NCI-H1417 (cell line): ENCODE results near the gene IFTAP.

Experiments
- DNase-seq, 3 experiments: peaks; one replicate each; lab custom pipeline; 2025; lab: John Stamatoyannopoulos, UW

IFTAP gene

DNA sequence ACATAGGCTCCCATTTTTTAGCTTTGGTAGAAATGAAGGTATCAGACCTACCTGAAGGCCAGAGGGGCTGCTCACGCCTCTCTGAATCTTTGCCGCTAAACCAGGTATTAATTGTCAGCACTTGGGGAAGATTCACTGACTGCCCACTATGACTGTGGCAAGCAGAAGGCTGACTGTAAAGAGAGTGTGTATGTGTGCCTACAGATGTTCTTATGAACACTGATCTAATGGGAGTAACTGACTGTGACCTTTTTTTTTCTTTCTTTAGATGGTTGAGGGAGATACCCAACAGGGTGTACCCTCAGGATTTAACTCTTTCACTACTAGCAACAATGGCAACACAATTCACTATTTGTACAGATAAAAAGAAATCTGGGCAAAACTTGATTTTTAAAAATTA is 3.7 kb downstream of the IFTAP start, which contains the start of gene RAG2:
TSS of gene RAG2 (minus strand) at position 186 of the 400 bp plus-strand sequence. CDS start 4,068 bp downstream, outside the sequence.
- no peak for DNase-seq

GRCh38 chr11:36600180-36600579 is 5.9 kb downstream of the IFTAP start:
- no peak for DNase-seq

DNA sequence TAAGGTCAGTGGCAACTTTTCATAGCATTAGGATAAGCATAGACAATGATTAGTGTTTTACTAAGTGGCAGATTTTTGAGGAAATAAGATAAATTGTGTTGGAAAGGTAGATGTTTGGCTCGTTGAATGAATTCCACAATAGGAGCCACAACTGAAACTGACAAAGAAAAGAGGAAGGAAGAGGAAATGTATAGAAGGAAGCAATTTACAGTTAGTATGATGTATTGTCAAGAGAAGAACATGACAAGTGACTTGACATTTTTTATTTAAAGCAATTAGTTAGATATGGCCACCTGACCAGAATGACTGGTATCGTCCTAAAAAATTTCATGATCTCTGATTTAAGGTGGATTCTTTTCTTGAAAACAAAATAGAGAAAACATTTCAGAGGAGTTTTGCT is 6.9 kb downstream of the IFTAP start:
- no peak for DNase-seq

- no peak for DNase-seq
Observed at GRCh38 chr11:36602135-36602534, 7.8 kb downstream of the IFTAP start.

GRCh38 chr11:36605221-36606216 is 11.2 kb downstream of the IFTAP start:
- DNase-seq, result peak in 1 of 3 experiments; percentile 8

DNA sequence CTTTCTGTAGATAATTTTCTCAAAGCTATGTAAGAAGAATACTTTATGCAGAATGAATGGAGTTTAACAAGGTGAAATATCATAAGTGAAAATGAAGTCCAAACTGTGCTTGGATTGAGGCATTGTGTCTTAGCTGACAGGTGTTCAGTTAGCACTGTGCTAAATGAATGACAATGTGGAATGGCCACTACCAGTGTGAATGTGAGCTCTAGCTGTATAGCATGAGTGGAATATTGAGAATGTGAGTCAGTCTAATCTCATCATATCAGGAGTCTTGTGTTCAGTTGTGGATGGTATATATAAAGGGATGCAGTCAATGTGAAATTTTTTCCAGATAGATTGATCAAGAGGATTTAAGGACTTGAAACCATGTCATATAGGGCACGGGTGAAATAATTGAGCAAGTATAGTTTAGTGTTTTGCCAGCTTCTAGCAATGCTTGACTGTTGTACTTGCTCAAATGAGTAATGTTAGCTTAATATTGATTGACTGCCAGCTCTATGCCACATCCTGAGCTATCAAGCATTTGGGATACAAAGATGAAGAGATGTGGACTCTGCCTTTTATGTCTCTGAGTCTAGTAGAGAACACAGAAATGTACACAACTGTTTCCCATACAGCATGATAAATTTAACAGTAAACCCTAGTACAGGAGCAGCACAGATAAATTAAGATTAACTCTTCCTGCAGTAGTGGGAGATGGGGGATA is 14.3 kb downstream of the IFTAP start:
- DNase-seq, result no peak

DNA sequence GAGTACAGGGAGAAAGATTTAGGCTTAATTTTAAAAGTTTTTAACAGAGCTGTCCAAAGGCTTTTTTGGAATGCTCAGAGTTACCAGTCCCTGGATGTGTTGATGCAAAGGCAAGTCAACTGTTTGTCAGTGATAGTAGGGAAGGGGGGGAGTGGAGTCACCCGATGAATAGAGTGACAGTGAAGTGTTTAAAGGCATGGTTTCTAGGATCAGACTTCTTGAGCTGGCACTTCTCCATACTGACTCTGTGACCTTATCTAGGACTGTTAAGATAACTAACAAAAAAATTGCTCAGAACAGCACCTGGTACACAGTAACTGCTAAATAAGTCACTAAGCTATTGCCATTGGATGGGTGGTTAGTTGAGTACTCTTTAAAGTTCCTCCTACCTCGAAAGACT is 15.1 kb downstream of the IFTAP start:
- DNase-seq, result no peak

DNA sequence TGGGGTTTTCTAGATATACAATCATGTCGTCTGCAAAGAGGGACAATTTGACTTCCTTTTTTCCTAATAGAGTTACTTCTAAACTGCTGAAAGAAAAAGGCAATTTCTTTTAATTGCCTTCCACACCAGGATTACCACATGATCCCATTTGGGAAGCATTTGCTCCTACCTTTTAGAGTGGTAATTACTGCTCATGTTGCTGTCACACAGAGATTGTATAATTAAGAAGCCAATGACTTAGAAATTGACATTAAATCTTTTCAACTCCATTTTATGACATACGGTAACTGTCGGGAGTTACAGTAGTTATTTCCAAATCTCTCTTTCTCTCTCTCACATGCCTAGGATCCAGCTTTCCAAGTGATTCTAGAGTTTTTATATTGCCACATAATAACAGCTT is 21.5 kb downstream of the IFTAP start:
- DNase-seq, result no peak

DNA sequence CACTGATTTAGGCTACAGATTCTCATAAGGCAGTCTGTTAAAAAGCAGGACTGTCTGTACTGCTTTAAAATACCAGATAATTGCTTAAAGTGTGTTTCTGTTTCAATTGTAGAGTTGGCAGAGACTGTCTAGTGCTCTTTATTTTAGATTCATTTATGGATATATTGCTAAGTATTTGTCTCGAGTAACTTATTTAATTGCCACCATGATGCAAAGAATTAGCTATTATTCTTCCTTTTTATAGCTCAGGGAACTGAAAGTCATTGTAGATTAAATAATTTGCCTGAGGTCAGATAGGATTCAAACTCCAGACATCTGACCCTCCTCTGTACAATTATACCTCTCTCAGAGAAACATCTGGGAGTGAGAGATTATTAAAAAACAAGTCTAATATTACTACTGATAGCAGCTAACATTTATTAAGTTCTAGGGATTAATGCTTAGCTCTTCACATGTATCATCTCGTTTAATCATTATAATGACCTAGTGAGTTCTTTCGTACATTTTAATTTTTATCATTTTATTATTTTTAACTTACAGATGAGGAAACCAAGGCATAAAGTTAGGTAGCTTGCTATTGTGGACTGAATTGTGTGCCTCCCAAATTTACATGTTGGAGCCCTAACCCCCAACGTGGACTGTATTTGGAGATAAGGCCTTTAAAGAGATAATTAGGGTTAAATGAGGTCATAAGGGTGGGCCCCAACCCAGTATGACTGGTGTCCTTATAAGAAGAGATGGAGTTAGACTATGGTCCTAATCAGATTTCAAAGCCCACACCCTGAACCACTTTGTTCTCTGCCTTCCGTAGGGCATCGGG is 23.5 kb downstream of the IFTAP start:
- no peak for DNase-seq

DNA sequence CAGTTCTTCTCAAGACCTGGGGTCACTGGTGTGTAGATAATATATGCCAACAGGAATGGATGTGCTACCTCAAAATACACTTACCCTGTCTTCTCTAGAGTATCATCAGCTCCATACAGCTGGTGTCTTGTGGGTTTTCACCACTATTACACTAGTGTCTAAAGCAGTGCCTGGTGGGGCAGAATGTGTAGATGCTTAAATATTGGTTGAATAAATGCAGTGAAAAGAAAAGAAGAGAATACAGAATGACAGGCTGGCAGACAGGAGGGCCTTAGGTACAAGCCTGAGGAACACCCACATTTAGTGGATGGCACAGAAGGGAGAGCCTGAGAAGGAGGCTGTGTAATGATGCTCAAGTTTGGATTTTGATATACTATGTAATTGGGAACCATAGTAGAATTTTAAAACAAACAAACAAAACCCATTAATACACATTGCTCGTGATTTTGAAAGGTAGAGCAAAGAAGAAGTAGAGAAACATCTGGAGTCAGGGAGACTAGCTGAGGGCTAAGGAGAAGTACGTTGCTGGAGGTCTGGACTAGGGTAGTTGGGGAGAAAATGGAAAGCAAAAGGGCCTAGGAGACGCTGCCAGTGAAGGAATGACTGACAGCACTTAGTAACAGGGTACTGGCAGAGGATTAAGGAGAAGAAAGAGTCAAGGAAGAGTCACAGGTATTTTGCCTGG is 24.2 kb downstream of the IFTAP start:
- DNase-seq, result no peak

DNA sequence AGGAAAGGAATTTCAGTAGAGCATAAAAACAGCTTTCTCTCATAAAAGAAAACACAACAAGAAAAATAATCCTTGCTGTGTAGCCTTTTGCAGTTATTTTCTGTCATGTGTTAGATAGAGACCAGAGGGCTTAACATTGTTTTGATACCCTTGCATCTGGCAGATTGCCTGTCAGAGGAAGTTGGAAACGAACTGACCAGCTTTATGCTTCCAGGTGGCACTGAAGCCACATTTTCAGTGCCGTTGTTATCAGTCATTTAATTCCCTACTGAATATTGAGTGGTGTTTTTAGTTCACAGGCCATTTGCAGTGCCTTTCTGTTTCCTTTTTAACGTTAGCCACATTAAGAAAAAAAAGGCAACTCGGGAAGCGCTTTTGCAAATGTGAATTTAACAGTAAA is 25.2 kb downstream of the IFTAP start:
- DNase-seq, result peak in 1 of 3 experiments; percentile 52

DNA sequence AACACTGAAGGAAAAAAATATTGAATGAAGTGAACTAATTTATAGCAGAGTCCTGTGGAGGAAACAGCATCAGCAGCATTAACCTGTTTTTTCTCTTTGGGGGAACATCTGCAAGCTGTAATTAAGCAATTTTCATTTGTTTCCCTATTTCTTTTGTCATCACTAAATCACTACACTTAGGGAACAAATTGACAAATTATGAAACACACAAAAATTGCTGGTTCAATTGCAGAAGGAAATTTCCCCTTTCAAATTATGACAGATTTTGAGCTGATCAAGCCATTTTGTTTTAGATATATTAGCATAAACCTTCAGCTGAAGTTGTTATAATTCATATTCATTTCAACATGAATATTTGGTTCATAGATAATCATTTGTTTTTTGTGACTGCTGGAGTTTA is 25.9 kb downstream of the IFTAP start:
- peak in 1 of 3 experiments; percentile 52 for DNase-seq

DNA sequence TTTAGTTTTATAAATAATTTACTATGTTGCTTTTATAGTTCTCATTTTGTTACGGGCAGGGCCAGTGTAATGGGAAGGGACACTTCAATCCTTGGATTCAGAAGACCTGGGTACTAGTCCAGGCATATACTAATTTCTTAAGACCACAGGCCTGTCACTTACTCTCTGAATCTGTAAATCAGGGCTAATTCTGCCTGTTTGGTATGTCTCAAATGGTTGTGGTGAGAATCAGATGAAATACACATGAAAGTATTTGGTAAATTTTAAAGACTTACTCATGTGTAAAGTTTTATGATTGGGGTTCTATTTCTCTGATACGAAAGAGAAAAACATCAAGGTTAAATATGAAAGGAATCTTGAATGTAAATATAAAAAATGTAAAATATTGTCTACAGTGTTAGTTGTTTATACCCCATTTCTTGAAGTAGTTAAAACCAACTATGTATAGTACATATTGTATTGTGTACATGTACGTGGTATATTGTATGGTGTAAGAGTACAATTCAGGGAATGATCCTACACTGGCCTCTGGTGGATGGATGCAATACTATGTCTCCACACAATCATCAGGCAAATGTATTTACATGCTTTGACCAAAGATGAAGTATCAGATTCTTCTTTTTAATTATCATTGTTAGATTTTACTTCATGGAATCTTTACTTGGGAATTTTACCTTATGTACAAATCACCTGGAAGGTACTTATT is 28.3 kb downstream of the IFTAP start:
- peak; percentile 8 to 65 (median 19) for DNase-seq

DNA sequence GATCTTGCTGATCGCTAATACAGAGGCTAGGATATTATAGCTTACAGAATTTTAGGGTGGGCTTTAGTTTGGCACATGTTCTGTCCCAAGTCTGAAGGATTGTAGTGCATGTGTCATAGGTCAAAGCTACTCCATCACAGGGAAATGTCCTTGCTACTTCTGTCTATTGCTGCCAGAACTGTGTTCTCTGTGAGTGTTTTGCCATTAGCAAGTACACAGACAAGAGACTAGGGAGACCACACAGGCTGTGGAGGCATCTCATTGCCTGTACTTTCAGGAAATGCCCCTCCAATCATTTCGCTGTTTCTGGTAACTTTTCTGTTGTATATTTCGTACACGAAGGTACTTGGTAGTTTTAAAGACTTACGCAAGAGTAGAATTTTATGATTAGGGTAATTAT is 29.2 kb downstream of the IFTAP start:
- no peak for DNase-seq

DNA sequence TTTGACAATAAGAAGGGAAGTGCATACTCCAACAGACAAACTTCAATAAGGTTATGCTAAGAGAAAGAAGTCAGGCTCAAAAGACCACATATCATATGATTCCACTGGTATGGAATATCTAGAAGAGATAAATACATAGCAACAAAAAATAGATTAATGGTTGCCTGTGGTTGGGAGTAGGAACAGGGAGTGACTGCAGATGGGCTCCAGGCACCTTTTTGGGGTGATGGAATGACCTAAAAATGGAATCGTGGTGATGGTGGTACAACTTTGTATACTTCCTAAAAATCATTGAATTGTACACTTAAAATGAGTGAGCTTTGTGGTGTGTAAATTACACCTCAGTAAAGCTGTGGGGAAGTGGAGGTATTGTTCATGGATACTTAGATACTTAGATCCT is 32.7 kb downstream of the IFTAP start:
- no peak for DNase-seq

- DNase-seq, result no peak
Observed at GRCh38 chr11:36627471-36627870, 33.2 kb downstream of the IFTAP start.

DNA sequence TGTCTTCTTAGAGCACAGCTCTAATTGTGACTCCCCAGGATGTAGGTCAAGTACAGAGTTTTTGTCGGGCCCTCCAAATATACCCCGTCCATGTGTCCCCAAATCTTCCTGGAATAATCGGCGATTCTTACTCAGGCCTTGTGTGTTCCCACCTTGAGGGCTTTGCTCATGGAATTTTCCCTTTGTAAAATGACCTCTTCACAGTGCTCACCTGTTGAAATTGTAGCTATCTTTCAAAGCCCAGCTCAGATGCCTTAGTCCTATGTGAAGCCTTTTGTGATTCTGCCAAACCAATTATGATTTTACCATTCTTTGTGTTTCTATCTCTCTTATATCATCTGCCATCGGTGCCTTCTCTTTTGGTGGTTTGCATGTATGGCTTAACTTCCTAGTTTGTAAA is 33.8 kb downstream of the IFTAP start:
- no peak for DNase-seq

DNA sequence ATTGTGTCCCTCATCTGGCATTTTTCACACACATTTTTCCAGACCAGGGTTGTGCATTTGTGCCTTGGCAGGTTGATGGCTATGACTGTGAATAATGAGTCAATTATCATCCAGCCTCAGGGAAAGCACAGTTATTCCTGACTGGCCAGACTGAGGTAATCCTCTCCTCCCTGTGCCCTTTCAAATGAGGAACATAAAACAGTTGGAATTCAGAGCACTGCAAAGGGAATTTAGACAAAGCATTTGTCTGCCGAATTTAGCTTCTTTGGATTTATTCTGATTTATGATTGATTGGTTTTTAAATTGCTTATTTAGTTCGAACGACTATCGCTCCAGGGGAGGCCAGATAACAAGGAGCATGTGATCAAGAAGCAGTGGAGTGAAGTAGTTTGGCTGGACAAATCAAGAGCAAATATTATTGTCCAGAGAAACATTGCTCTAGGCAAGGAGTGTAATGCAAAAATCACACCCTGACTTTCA is 34.5 kb downstream of the IFTAP start:
- peak in 2 of 3 experiments; percentile 63 to 88 for DNase-seq

DNA sequence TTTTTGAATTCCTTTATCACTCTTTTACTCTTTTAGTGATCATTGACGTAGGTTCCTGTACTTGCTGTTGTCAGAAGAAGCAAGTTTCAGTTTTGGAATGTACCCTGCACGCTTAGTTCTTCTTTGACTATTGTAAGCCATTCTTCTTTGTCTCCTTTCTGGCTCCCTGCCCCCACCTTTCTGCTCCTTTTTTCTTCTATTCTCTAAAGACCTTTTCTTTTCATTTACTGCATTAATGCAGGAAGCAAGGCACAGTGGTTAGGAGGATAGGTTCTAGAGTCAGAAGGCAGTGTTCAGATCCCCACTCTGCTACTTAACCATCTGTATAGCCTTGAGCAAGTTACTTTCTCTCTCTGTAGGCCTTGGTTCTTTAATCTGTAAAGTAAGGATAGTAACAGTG is 37.5 kb downstream of the IFTAP start:
- no peak for DNase-seq

DNA sequence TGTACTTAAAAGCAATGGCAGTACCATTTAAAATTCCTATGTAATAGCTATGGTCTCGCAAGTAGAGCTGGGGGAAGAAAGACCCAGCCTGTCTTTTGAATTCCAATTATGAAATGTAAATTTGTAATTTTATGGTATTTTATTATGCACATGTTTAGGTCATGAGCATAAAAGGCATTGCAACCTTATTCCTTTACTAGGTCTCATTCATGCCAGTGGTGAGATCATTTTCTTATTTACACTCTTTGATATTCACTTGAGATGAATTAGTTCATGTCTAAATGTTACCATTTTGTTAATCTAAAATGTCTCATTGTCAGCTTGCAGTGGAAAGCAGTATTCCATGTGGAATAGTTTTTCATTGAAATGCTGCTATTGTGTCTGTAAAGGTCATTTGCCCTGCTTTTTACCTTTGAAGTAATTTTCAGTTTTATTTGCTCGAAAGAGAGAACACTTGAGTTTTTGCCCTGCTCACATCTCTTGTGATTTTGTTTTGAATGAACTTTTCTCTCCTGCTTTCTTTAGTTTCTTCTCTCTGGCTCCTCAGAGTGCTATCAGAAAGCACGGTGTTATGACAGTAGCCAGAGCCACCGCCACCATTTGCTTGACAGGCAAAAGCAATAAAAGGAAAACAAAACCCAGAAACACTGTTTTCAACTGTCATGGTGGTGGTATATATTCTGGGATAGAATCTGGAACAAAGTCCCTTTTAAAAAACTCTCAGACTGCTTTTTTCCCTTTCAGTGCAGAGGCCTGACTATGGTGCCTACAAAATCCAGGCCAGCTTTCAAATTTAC is 41.0 kb downstream of the IFTAP start:
- no peak for DNase-seq
